ENCODE measurements around the gene PAPOLG.
A peak's percentile ranks its signal among the peaks of the same experiment; 100 is the strongest.
"Not testable (repeated sequence)": the region's sequence is repeated elsewhere in the genome, so short reads cannot be mapped to it uniquely, and the experiment has no call there.

PAPOLG gene

DNA sequence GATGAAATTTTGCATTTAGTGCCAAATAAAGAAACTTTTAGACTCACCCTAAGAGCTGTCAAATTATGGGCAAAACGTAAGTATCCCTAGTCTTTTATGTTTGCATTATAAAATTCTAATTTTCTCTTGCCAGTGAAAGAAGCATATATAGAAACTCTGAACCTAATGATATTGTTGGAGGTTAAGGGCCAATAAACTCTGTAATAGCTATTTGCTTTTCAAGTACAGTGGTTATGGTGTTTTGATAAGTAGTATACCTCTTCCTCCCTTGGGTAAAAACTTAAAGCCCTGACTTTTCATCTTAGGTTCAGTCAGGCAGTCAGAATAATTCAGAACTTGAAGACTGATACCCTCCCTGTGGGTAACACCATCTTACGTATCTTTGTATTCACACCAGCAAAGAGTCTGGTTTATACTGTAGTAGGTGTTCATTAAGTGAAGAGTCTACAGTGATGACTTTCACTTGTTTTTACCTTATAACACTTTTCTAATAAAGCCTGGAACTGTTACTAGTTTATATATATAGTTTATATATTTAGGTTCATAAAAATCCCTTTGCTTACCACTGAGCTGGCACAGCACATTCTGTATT, 19.1 kb downstream of the PAPOLG start:
- DNase-seq (ENCODE audit: low spot score): no peak

DNA sequence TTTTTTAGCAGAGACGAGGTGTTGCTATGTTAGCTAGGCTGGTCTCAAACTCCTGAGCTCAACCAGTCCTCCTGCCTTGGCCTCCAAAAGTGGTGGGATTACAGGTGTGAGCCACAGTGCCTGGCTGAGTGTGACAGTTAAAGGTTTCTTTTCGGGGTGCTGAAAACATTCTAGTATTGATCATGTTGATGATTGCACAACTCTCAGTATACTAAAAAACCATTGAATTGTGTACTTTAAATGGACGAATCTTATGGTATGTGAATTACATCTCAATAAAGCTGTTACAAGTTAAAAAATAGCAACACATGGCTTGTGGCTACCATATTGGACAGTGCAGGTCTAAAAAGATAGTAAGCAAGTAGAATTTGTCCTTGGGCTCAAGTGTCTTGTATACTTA, 22.3 kb downstream of the PAPOLG start:
- DNase-seq (ENCODE audit: low spot score): no peak

- no peak for DNase-seq (ENCODE audit: low spot score)
These were observed 23.4 kb downstream of the PAPOLG start for GRCh38 chr2:60779426-60779825.

DNA sequence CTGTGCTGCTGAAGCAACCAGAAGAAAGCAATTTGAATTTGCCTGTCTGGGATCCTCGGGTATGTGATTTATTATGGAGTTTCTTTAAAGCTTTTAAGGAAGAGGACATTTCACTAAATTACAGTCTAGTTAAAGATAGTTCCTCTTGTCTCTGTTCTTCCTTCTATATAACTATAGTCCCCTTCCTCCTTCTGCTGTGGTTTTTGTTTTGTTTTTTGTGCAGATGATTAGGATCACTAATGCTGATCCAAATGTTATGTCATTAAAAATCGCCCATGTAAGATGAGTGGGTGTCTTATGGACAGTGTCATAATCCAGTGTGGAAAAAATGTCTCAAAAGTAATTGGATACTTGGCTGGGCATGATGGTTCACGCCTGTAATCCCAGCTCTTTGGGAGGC, 24.7 kb downstream of the PAPOLG start:
- no peak for DNase-seq (ENCODE audit: low spot score)

DNA sequence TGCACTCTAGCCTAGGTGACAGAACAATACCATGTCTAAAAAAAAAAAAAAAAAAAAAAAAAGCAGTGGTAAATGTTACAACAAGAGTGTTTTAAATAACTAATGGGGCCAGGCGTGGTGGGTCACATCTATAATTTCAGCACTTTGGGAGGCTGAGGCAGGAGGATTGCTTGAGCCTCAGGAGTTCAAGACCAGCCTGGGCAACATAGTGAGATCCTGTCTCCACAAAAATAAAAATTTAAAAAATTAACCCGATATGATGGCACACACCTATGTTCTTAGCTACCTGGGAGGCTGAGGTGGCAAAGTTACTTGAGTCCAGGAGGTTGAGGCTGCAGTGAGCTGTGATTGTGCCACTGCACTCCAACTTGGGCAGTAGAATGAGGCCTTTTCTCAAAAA, 37.1 kb downstream of the PAPOLG start:
- no peak for DNase-seq (ENCODE audit: low spot score)

DNA sequence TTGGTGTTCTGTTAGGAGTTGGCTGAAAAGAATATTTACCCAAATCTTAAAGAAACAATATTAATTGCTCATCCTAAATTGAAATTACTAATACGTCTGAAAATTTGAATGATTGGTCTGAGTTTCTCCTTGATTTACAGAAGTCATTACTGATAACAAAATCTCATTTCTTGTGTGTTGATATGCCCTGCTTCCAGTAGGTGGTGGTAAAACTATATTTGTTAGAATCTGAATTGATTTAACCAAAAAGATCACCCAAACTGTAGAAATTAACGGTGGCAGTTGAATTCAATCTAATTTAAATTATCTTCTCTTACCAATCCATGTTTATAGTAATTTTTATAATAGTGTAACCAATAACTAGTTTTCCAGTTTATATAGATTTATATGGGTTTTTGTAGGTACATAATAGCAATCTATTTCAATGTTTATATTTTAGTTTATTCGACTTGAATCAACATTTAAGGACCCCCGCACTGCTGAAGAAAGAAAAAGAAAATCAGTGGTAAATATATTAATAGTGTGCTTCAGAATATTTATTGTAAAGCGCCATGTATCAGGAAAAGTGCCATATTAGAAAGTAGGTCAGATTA, 38.3 kb downstream of the PAPOLG start:
- DNase-seq (ENCODE audit: low spot score): peak; percentile 28

DNA sequence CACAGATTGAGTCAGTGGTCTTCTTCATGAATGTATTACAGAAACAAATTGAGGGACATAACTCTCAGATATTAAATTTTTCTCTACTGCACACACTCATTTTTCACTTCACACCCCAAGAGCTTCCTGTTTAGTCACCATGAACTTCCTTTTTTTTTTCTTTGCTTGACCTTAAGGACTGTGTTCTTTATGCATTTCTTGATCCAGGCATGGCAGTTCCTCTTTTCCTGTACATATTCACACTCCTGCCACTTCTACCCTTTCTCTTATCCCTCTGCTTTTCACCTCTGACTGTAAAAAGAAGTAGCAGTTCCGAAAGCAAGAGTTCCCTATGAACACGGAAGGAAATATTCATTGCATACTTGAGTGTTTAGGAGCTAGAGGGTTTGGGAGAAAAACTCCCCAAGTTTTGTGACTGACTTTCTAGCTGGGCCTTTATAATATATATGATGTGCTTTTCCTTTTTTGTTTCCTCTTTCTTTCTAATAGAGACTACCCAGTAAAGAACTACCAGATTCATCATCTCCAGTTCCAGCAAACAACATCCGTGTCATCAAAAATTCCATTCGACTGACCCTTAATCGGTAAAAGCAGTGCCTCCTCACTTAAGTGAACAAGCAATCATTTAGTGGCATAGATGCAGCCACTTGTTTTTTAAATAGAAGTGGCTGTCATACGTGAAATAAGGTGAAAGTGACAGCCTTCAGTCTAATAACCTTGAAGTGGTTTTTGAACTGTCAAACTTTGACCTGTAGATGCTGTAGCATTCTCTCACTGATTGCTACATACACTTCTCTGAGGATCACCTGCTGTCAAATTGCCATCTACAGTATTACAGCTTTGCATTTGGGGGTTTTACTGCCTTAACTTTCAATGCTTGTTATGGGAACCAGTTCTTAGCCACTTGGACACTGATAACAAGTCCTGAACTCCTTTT, 40.8 kb downstream of the PAPOLG start:
- DNase-seq (ENCODE audit: low spot score): peak; percentile 21

GRCh38 chr2:60804473-60804872, 48.4 kb downstream of the PAPOLG start:
- DNase-seq (ENCODE audit: low spot score): no peak

- no peak for DNase-seq (ENCODE audit: low spot score)
These were observed 50.5 kb downstream of the PAPOLG start for GRCh38 chr2:60806595-60806987.

- DNase-seq (ENCODE audit: low spot score): peak; percentile 22
These were observed 51.1 kb downstream of the PAPOLG start for GRCh38 chr2:60806988-60807681.

GRCh38 chr2:60808330-60808801, 52.3 kb downstream of the PAPOLG start:
- DNase-seq (ENCODE audit: low spot score): no peak

- DNase-seq (ENCODE audit: low spot score): no peak
These were observed 55.7 kb downstream of the PAPOLG start for GRCh38 chr2:60811491-60812375.

DNA sequence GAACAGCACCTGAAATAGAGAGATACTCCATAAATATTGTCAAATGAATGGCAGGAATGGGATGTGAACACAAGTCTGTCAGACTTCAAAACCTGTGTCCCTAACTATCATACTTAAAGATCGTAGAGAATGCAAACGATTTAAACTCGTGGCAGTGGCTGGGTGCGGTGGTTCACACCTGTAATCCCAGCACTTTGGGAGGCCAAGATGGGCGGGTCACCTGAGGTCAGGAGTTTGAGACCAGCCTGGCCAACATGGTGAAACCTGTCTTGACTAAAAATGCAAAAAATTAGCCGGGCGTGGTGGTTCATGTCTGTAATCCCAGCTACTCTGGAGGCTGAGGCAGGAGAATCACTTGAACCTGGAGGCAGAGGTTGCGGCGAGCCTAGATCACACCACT, 61.1 kb downstream of the PAPOLG start:
- not testable (repeated sequence) for DNase-seq (ENCODE audit: low spot score)

- DNase-seq (ENCODE audit: low spot score): peak; percentile 14
These were observed 62.2 kb downstream of the PAPOLG start for GRCh38 chr2:60818272-60818671.

DNA sequence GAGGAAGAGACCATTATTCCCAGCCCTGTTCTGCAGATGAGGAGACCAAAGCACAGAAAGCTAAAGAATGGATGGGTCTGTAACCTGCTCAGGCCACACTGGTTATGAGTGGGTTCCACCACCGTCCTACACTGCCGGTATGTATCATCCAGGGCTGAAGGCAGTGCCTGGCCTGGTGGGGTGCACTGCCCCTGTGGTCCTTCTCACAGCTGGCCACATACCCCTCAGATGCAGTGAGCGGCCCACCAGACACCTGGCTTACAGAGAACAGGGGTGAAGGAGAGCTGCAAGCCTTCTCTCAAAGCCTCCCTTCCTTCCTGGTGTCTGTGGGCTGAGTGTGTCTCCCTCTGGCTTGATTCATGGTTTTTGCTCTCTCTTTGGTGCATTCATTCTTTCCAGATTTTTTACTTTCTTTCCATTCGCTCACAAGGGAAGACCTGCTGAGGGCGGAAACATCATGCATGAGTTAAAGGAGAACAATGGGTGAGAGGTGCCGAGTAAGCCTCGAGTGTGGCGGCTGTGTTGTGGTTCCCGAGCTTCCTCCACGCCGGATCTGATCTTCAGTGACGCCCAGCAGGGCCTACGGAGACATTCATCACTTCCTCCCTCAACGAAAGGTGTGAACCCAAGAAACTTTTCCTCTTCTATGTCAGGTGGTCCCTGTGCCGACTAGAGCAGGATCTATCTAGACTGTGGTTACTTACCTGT, 63.2 kb downstream of the PAPOLG start:
- peak; percentile 64 for DNase-seq (ENCODE audit: low spot score)

- DNase-seq (ENCODE audit: low spot score): no peak
These were observed 63.9 kb downstream of the PAPOLG start for GRCh38 chr2:60819936-60820335.

DNA sequence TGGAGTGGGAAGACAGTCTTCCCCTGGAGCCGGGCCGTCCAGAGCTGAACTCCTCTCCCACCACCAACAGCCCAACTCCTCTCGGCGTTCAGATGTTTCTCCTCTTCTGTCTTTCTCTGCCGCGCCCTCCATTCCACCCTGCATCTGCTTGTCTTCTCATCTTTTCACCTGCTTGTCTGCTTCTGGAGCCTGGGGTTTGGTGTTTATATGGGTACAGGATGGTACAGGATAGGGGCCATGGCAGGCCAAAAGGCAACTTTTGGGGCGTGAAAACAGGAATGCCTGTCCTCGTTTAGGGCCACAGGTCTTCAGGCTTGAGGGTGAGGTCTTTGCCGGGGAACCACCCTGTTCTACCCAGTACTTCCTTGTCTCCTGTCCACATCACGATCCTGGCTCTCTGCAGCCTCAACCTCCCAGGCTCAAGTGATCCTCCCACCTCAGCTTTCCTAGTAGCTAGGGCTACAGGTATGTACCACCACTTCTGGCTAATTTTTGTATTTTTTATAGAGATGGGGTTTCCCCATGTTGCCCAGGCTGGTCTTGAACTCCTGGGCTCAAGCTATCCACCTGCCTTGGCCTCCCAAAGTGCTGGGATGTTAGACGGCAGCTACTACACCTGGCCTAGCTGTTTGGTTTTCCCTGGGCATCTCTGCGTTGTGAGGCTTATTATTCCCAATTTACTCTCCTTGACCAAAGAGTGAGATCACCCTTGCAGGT, 64.5 kb downstream of the PAPOLG start:
- no peak for DNase-seq (ENCODE audit: low spot score)

DNA sequence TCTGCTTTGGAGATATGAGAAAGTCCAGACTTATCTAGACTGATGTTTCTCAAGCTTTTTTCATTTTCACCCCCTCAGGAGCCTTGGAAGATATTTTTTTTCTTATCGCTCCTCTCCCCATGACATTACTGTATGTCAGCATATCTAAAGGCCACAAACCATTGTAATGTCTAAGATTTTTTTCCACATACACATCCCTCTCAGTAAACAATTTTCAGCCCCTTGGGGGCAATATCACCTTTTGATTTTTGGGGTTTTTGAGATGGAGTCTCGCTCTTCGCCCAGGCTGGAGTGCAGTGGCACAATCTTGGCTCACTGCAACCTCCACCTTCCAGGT, 65.0 kb downstream of the PAPOLG start:
- no peak for DNase-seq (ENCODE audit: low spot score)

DNA sequence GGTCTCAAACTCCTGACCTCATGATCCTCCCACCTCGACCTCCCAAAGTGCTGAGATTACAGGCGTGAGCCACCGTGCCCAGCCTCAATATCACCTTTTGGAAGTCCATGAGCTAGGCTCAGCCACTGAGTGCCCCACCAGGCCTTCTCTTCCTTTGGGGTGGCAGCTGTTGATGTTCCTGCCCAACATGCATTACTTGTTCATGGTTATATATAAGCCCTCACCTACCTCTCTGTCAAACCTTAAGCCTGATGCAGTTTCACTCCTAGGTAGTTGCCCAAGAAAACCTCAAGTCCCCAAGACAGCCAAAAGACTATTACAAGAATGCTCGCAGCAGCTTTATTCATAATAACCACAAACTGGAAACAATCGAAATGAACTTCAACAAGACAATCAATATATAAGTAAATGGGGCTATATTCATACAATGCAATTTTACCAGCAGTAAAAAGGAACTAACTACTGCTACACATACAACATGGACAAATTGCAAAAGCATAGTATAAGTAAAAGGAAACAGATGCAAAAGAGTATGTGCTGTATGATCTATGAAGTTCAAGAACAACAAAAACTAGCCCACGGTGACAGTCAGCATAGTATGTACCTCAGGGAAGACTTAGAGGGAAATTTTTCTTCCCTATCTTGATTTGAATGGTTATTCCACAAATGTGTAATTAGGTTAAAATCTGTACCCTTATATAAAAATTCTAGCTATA, 65.7 kb downstream of the PAPOLG start:
- no peak for DNase-seq (ENCODE audit: low spot score)

DNA sequence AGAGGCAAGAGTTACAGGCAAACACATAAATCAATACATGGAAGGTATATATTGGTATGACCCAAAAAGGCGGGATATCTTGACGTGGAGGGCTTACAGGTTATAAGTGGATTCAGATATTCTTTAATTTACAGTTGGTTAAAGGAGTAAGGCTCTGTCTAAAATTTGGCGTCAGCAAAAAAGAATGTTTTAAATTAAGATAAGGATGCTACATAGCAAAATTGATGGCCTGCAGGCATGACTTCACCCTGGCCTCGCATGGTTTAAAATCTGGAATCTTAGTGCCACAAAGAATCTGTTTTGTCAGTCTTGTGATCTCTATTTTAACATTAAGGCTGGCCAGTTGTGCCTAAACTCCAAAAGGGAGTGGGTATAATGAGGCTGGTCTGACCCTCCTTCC, 66.9 kb downstream of the PAPOLG start:
- DNase-seq (ENCODE audit: low spot score): no peak

Measured in activated CD4-positive, alpha-beta T cell treated with anti-CD3 and anti-CD28 coated beads, Interleukin-2, Interleukin-4, amounts not matched to agents 100 ng/mL and 50 ng/mL, durations not matched to agents 16 hours and 8 hours (primary cell).